ENCODE data around the gene DET1.

Gene DET1

DNA sequence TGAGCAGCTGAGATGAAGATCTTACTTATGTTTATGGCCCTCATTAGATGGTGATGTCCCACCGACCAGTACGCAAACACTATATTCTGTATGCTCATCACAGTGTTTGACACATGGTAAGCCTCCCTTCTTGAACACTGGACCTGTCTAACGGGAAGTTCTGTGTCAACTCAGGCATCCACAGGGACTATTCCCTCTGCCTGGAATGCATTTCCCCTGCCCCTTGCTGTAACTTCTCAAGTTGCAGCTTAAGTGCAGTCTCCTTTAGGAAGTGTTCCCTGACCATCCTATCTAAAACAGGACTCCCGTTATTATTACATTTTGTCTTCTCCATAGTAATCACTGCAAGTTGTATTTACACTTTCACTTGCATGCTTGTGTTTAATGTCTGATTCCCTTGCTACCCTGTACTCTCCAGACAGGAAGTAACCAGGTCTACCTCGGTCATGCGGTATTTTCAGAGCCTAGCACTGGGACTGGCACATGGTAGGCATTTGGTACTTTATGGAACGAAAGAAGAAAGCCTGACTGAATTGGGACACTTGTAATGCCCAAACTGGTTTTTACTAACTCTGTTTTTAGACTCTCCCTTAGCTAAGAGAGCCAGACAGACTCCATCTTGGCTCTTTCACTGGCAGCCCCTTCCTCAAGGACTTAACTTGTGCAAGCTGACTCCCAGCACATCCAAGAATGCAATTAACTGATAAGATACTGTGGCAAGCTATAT, 8.7 kb downstream of the DET1 start:
- no peak overlapping the region for H3K4me3 ChIP-seq (ENCODE audit: low read depth, low read length)
- TF ChIP-seq, protein P1, sequence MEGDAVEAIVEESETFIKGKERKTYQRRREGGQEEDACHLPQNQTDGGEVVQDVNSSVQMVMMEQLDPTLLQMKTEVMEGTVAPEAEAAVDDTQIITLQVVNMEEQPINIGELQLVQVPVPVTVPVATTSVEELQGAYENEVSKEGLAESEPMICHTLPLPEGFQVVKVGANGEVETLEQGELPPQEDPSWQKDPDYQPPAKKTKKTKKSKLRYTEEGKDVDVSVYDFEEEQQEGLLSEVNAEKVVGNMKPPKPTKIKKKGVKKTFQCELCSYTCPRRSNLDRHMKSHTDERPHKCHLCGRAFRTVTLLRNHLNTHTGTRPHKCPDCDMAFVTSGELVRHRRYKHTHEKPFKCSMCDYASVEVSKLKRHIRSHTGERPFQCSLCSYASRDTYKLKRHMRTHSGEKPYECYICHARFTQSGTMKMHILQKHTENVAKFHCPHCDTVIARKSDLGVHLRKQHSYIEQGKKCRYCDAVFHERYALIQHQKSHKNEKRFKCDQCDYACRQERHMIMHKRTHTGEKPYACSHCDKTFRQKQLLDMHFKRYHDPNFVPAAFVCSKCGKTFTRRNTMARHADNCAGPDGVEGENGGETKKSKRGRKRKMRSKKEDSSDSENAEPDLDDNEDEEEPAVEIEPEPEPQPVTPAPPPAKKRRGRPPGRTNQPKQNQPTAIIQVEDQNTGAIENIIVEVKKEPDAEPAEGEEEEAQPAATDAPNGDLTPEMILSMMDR (IDR thresholded peaks at IDR 0.05; ENCODE audit: control insufficient read depth, extremely low read depth, insufficient read depth), result no peak
- no peak for DNase-seq (ENCODE audit: low read depth)

DNA sequence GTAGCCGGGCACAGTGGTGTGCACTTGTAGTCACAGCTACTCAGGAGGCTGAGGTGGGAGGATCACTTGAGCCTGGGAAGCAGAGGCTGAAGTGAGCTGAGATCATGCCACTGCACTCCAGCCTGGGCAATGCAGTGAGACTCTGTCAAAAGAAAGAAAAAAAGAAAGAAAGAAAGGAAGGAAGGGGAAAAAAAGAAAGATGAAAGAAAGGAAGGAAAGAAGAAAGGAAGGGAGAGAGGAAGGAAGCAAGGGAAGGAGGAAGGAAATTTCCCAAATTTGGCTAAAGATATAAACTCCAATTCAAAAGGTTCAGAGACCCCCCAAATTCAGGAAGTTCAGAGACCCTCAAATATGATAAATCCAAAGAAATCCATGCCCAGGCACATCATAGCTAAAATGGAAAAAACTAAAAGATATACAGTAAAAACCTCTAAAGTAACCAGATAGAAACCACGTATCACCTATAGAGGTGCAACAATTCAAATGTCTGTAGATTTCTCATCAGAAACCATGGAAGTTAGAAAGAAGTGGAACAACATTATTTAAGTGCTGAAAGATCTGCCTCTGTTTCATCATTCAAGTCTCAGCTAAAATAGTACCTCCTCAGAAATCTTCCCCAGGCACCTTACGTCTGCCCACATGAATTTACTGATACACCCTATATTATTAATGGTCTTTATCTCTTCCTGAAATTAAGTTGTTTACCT, 10.7 kb downstream of the DET1 start:
- TF ChIP-seq, protein P1 (IDR thresholded peaks at IDR 0.05; ENCODE audit: control insufficient read depth, extremely low read depth, insufficient read depth), result no peak
- no peak for DNase-seq (ENCODE audit: low read depth)
- no peak overlapping the region for H3K4me3 ChIP-seq (ENCODE audit: low read depth, low read length)

DNA sequence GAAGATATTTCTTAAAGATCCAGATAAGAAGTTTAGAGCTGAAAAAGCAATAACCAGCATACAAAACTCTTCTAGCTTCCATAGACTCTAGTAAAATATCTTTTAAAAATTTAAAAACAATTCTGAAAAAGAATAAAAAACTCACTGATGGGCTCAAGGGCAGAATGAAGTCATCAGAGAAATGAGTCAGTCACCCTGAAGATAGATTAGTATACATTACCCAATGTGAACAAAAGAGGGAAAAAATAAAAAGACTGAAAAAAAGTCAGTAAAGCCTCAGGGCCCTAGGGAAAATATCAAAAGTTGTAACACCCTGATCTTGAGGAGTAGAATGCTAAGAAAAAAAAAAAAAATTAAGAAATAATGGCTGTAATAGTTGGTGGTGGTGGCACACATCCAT, 11.4 kb downstream of the DET1 start:
- TF ChIP-seq, protein P1 (IDR thresholded peaks at IDR 0.05; ENCODE audit: control insufficient read depth, extremely low read depth, insufficient read depth), result no peak
- H3K4me3 ChIP-seq (ENCODE audit: low read depth, low read length), result no peak overlapping the region
- no peak for DNase-seq (ENCODE audit: low read depth)

DNA sequence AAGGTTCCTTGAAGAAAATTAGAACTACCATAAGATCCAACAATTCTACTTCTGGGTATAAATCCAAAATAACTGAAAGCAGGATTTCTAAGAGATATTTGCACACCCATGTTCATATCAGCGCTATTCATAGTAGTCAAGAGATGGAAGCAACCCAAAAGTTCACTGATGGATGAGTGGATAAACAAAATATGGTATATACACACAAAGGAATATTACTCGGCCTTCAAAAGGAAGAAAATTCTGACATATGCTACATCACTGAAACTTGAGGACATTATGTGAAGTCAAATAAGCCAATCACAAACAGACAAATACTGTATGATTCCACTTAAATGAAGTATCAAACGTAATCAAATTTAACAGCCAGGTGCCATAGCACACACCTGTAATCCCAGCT, 13.1 kb downstream of the DET1 start:
- TF ChIP-seq, protein P1 (IDR thresholded peaks at IDR 0.05; ENCODE audit: control insufficient read depth, extremely low read depth, insufficient read depth), result no peak
- no peak overlapping the region for H3K4me3 ChIP-seq (ENCODE audit: low read depth, low read length)
- no peak for DNase-seq (ENCODE audit: low read depth)

DNA sequence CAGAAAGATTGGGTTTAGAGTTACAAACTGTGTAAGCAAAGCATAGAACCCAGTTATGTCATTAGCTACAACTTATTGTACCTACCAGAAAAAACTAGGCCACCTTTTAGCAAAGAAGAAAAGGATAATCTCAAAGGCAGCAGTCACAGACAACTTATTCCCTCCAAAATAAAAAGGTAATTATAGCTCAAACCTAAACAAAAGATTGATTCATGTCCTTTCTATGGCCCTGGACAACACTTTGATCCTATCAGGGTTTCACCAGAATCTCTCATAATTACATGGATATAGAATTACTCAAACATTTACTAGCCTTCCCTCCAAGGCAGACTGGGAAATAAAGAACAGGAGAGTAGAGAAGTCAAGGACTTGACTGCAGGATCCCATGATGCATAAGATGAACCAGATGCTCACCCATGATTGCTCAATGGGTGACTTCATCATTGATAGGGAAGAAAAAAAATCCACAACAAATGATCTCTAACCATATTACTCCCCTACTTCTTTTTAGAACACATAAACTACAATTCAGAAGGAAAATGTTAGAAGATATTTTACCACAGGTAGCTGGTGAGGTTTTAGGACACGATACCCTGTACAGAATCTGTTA, 17.4 kb downstream of the DET1 start:
- H3K4me3 ChIP-seq (ENCODE audit: low read depth, low read length), result no peak overlapping the region
- TF ChIP-seq, protein P1 (IDR thresholded peaks at IDR 0.05; ENCODE audit: control insufficient read depth, extremely low read depth, insufficient read depth), result no peak
- DNase-seq (ENCODE audit: low read depth), result no peak

DNA sequence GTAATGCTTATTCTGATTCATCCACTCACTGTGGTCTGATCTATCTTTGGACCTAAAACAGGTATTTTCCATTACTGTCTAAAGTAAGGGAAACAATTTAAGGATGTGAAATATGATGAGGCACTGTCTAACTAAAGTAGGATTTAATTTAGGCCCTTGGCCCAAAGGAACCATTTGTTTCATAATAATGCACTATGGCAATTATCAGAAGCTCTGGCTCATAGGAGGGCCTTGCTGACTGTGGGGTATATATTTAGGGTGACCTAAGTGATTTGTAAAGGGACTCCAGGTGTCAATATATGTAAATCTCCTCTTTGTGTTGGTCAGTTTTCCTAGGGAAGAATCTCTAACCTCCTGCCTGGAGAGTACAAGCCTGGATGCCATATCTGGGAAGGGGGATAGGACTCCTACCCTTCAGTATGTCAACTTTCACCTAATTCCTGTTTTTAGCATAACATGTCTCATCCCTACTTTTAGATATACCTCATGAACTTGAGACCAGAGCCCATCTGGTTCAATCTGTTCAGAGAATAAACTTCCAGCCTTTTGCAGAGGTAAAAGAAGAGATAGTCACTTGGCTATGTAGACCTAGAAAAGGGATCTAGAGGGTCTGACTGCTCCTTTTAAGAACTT, 20.1 kb downstream of the DET1 start:
- no peak for DNase-seq (ENCODE audit: low read depth)
- TF ChIP-seq, protein P1 (IDR thresholded peaks at IDR 0.05; ENCODE audit: control insufficient read depth, extremely low read depth, insufficient read depth), result no peak
- H3K4me3 ChIP-seq (ENCODE audit: low read depth, low read length), result no peak overlapping the region

Data from LNCaP clone FGC (cell line).